ENCODE measurements around the gene AKAP13. TPM values are rescaled to one million over a fixed set of nuclear protein-coding genes. Genes with fewer than 3 reads are reported as not detected.

The AKAP13 gene
- total and polyA plus RNA-seq, 2 of the 13 experiments (the other 11 are each of a cell fraction or from before 2014, with no cell fraction given), result 6.7 to 27.1 TPM

DNA sequence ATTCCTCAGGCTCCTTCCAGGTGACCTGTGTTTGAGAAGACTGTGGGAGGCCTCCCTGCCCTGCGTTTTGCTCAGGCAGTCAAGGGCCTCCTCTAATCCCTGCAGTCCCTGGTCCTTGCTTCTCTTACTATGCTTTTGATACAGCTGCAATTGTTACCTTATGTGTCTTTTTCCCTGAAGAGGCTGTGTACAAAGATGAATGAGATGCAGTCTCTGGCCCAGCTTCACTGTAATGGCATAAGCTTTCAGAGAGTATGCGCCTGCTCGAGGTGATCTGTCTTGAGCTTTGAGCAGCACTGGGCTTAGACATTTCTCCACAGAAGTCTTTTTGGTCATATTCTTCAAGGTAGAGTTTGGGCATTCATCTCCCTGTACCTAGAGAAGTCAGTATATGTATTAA lies 129.6 kb downstream of the AKAP13 start:
- H4K20me1 ChIP-seq (ENCODE audit: insufficient read depth, low read length), result no peaks in the 10 kb centered on the region
- no peak overlapping the region for H3K9ac ChIP-seq (ENCODE audit: insufficient read depth, low read depth, low read length)
- no peaks in the 10 kb centered on the region for H3K27me3 ChIP-seq (ENCODE audit: control insufficient read depth in 1 of 2, insufficient read depth in 2 of 2, low read length in 2 of 2)
- H3K9me3 ChIP-seq (ENCODE audit: low read length), result no peaks in the 10 kb centered on the region
- no peak overlapping the region for H3K27ac ChIP-seq (ENCODE audit: extremely low read length, insufficient read depth, low read length)
- in situ Hi-C loops (cut with HindIII; ENCODE audit: extremely low pct_ligation_motif_present, low pct_unique_long_range_greater_than_20kb) (no loop called here), intact Hi-C loops (cut with micrococcal nuclease; ENCODE audit: unreplicated experiment) (no loop called here)
- no peak overlapping the region for H2AFZ ChIP-seq (ENCODE audit: low read length)
- H3K4me1 ChIP-seq (ENCODE audit: insufficient read depth, low read length), result peaks cover 23% of the 10 kb centered on the region
- ATAC-seq (no peak), DNase-seq (ENCODE audit: low spot score) (no peak), FAIRE-seq (no peak)
- H3K79me2 ChIP-seq (ENCODE audit: insufficient read depth, low read length), result peaks cover 16% of the 10 kb centered on the region
- no peak overlapping the region for H3K4me3 ChIP-seq (replicated peaks in 1 of 3; ENCODE audit: insufficient read depth in 1 of 3, low read depth in 2 of 3, low read length in 3 of 3)
- no peaks in the 10 kb centered on the region for H3K36me3 ChIP-seq (replicated peaks in 1 of 2; ENCODE audit: control insufficient read depth in 1 of 2, insufficient read depth in 2 of 2, low read length in 2 of 2)
- H3K4me2 ChIP-seq (ENCODE audit: low read depth, low read length), result no peak overlapping the region
- ChIA-PET POLR2A (no interaction called here), CTCF (ENCODE audit: low intra/inter-chr PET ratio, low total read pairs) (no interaction called here)
- 98% methylated on average over 3 of the region's 3 CpGs for WGBS (ENCODE audit: low lambda C conversion rate)
- TF ChIP-seq, protein P1, sequence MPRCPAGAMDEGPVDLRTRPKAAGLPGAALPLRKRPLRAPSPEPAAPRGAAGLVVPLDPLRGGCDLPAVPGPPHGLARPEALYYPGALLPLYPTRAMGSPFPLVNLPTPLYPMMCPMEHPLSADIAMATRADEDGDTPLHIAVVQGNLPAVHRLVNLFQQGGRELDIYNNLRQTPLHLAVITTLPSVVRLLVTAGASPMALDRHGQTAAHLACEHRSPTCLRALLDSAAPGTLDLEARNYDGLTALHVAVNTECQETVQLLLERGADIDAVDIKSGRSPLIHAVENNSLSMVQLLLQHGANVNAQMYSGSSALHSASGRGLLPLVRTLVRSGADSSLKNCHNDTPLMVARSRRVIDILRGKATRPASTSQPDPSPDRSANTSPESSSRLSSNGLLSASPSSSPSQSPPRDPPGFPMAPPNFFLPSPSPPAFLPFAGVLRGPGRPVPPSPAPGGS (CRISPR knock-in tag; IDR thresholded peaks at IDR 0.05), result no peak
- TF ChIP-seq, protein P2, sequence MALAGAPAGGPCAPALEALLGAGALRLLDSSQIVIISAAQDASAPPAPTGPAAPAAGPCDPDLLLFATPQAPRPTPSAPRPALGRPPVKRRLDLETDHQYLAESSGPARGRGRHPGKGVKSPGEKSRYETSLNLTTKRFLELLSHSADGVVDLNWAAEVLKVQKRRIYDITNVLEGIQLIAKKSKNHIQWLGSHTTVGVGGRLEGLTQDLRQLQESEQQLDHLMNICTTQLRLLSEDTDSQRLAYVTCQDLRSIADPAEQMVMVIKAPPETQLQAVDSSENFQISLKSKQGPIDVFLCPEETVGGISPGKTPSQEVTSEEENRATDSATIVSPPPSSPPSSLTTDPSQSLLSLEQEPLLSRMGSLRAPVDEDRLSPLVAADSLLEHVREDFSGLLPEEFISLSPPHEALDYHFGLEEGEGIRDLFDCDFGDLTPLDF (CRISPR knock-in tag; IDR thresholded peaks at IDR 0.05), result no peak
- TF ChIP-seq CAMTA2 (CRISPR knock-in tag; IDR thresholded peaks at IDR 0.05; ENCODE audit: borderline replicate concordance), result no peak
- no peak for TF ChIP-seq RFX5 (IDR thresholded peaks at IDR 0.05; ENCODE audit: low read depth, low read length)
- no peak for TF ChIP-seq ZNF616 (CRISPR knock-in tag; IDR thresholded peaks at IDR 0.05; ENCODE audit: low read depth)
- TF ChIP-seq, protein P3, sequence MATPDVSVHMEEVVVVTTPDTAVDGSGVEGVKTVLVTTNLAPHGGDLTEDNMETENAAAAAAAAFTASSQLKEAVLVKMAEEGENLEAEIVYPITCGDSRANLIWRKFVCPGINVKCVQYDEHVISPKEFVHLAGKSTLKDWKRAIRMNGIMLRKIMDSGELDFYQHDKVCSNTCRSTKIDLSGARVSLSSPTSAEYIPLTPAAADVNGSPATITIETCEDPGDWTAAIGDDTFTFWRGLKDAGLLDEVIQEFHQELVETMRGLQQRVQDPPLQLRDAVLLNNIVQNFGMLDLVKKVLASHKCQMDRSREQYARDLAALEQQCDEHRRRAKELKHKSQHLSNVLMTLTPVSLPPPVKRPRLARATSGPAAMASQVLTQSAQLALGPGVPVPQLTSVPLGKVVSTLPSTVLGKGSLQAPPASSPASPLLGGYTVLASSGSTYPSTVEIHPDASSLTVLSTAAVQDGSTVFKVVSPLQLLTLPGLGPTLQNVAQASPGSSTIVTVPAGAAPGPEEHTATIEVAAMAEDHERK (CRISPR knock-in tag; IDR thresholded peaks at IDR 0.05; ENCODE audit: low read depth), result no peak
- no peak for TF ChIP-seq SCMH1 (CRISPR knock-in tag; IDR thresholded peaks at IDR 0.05; ENCODE audit: borderline replicate concordance)
- TF ChIP-seq ZNF20 (CRISPR knock-in tag; IDR thresholded peaks at IDR 0.05), result no peak
- BruUV-seq (replicated peaks), result no TSS peak
